Placental pericyte (primary cell): Measurements from ENCODE around the gene TMEM69. TPM values are rescaled to one million over a fixed set of nuclear protein-coding genes. Genes with fewer than 3 reads are reported as not detected.

ENCODE experiments used
- total RNA-seq: library from RNA; depleted of rRNA; stranded (reverse); fragments of >200 nt; gene quantifications from 2 replicates; pipeline ENCODE4 v1.2.3, GENCODE V29; 2012

The TMEM69 gene
- total RNA-seq, result 19.5 and 21.7 TPM in 2 replicates

GRCh38 chr1:45687754-45688740 lies at the start of gene TMEM69:
Gene TMEM69 (plus strand): TSS chr1:45688181. CDS start chr1:45691069, 2,888 bp downstream.

GRCh38 chr1:45686288-45687013 lies 1.5 kb upstream of the TMEM69 start, which contains the start of gene GPBP1L1:
Gene GPBP1L1 (minus strand): TSS chr1:45686533. CDS start chr1:45659087, 27,446 bp downstream.

Other genes starting within 250 kb of the TMEM69 start
- 1.8 and 2.1 TPM in 2 replicates for gene TESK2, start 197.0 kb upstream of the TMEM69 start, total RNA-seq
- gene CCDC163, start 188.1 kb upstream of the TMEM69 start, total RNA-seq, result 3.1 and 6.1 TPM in 2 replicates
- 4.4 and 7.3 TPM in 2 replicates for gene MMACHC, start 187.9 kb upstream of the TMEM69 start, total RNA-seq
- gene PRDX1, start 166.3 kb upstream of the TMEM69 start, total RNA-seq, result 225 and 436 TPM in 2 replicates
- 108 and 153 TPM in 2 replicates for gene AKR1A1, start 137.4 kb upstream of the TMEM69 start, total RNA-seq
- gene NASP, start 104.1 kb upstream of the TMEM69 start, total RNA-seq, result 25.4 and 51.8 TPM in 2 replicates
- gene CCDC17, start 64.1 kb upstream of the TMEM69 start, total RNA-seq, result 1.1 and 1.4 TPM in 2 replicates
- 86.4 and 112 TPM in 2 replicates for gene GPBP1L1, start 1.6 kb upstream of the TMEM69 start, total RNA-seq
- 6.8 and 8.6 TPM in 2 replicates for gene IPP, start 62.5 kb downstream of the TMEM69 start, total RNA-seq
- 19.5 and 38.8 TPM in 2 replicates for gene MAST2, start 115.4 kb downstream of the TMEM69 start, total RNA-seq